ENCODE results near the gene STAM.

STAM gene

DNA sequence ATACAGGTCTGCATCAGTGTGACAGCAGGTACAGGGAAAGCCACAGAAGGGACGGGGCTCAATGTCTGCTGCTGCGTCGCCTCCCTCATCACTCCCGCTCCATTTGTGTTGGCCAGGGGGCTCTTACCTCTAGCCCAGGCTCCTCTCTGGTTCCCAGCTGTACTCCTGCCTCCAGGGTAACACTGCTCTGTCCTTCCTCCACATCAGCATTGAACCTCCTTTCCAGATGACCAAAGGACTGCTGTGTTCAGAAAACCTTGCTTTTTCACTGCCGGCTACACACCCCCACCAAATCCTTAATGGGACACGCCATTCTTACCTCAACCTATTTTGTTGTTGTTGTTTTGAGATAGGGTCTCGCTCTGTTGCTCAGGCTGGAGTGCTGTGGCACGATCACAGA is 105.9 kb downstream of the STAM start:
- Histone ChIP-seq H3K9ac (ENCODE audit: low read depth, low read length, poor library complexity, severe bottlenecking) (no peak overlapping the region), H4K20me1 (ENCODE audit: insufficient read depth, low read length, poor library complexity, severe bottlenecking) (no peaks in the 10 kb centered on the region), H3K79me2 (ENCODE audit: insufficient read depth, low read length) (no peaks in the 10 kb centered on the region), H3K36me3 (ENCODE audit: insufficient read depth, low read length) (no peaks in the 10 kb centered on the region), H3K4me3 (ENCODE audit: low read length, poor library complexity, severe bottlenecking) (no peak overlapping the region), H3K27me3 (ENCODE audit: insufficient read depth, low read length, poor library complexity, severe bottlenecking) (no peaks in the 10 kb centered on the region), H3K9me2 (replicated peaks; ENCODE audit: low read depth, low read length) (no peaks in the 10 kb centered on the region), H3F3A (ENCODE audit: low read depth) (no peaks in the 10 kb centered on the region), H2AFZ (ENCODE audit: low read length) (no peak overlapping the region), H3K4me2 (ENCODE audit: low read depth, low read length, poor library complexity, severe bottlenecking) (no peak overlapping the region), H3K4me1 (ENCODE audit: insufficient read depth, low read length, poor library complexity, severe bottlenecking) (peaks cover 30% of the 10 kb centered on the region), H3K9me3 (ENCODE audit: insufficient read depth, low read depth, low read length) (no peaks in the 10 kb centered on the region)
- TF ChIP-seq, protein P1, sequence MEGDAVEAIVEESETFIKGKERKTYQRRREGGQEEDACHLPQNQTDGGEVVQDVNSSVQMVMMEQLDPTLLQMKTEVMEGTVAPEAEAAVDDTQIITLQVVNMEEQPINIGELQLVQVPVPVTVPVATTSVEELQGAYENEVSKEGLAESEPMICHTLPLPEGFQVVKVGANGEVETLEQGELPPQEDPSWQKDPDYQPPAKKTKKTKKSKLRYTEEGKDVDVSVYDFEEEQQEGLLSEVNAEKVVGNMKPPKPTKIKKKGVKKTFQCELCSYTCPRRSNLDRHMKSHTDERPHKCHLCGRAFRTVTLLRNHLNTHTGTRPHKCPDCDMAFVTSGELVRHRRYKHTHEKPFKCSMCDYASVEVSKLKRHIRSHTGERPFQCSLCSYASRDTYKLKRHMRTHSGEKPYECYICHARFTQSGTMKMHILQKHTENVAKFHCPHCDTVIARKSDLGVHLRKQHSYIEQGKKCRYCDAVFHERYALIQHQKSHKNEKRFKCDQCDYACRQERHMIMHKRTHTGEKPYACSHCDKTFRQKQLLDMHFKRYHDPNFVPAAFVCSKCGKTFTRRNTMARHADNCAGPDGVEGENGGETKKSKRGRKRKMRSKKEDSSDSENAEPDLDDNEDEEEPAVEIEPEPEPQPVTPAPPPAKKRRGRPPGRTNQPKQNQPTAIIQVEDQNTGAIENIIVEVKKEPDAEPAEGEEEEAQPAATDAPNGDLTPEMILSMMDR (conservative IDR thresholded peaks at IDR 0.05; ENCODE audit: low read length), result no peak
- no peak for TF ChIP-seq EZH2phosphoT487 (IDR thresholded peaks at IDR 0.05; ENCODE audit: borderline replicate concordance)

DNA sequence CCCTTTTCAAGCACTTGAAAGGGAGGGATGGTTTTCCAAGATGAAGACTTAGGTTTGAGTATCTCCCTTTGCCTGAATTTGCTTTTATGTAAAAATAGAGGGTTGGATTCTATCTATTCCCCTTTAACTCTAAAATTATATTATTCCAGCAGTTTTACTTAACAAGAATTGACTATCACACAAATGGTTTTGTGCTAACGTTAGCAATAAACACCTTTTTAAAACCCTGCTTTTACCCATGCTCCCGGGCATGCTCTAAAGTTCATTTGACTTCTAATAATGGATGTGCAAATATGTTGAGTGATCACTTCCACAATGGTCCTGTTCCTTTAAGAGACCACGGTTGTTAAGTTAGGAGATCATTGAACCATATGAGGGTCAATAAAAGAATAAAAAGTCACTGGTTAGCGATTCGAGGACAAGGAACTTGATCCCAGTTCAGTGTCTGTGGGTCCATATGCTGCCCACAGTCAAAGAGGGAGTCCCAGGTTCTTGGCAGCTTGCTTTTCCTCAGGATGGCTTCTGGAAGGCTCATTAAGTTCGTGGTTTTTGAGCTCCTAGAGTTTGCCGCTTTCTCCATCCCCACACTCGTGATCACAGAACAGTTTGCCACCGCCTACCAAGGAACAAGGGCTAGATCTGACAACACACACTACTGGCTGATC is 108.0 kb downstream of the STAM start, which contains the start of gene TMEM236:
Gene TMEM236, plus strand, starts transcription at position 421 of the 665 bp plus-strand sequence. Its CDS starts 95 bp downstream, at position 516.
- TF ChIP-seq, protein P1 (conservative IDR thresholded peaks at IDR 0.05; ENCODE audit: low read length), result no peak
- no peak for TF ChIP-seq EZH2phosphoT487 (IDR thresholded peaks at IDR 0.05; ENCODE audit: borderline replicate concordance)
- Histone ChIP-seq H3K4me1 (ENCODE audit: insufficient read depth, low read length, poor library complexity, severe bottlenecking) (peaks cover 15% of the 10 kb centered on the region), H3K4me2 (ENCODE audit: low read depth, low read length, poor library complexity, severe bottlenecking) (no peak within 1 kb of the TSS), H4K20me1 (ENCODE audit: insufficient read depth, low read length, poor library complexity, severe bottlenecking) (no peaks in the 10 kb centered on the region), H3K27me3 (ENCODE audit: insufficient read depth, low read length, poor library complexity, severe bottlenecking) (no peaks in the 10 kb centered on the region), H2AFZ (ENCODE audit: low read length) (no peak within 1 kb of the TSS), H3F3A (ENCODE audit: low read depth) (no peaks in the 10 kb centered on the region), H3K4me3 (ENCODE audit: low read length, poor library complexity, severe bottlenecking) (no peak within 1 kb of the TSS), H3K79me2 (ENCODE audit: insufficient read depth, low read length) (no peaks in the 10 kb centered on the region), H3K9me3 (ENCODE audit: insufficient read depth, low read depth, low read length) (no peaks in the 10 kb centered on the region), H3K9ac (ENCODE audit: low read depth, low read length, poor library complexity, severe bottlenecking) (no peak within 1 kb of the TSS), H3K36me3 (ENCODE audit: insufficient read depth, low read length) (no peaks in the 10 kb centered on the region), H3K9me2 (replicated peaks; ENCODE audit: low read depth, low read length) (no peaks in the 10 kb centered on the region)

- Histone ChIP-seq H3K79me2 (ENCODE audit: insufficient read depth, low read length) (no peaks in the 10 kb centered on the region), H3K9ac (ENCODE audit: low read depth, low read length, poor library complexity, severe bottlenecking) (no peak overlapping the region), H3F3A (ENCODE audit: low read depth) (no peaks in the 10 kb centered on the region), H3K9me2 (replicated peaks; ENCODE audit: low read depth, low read length) (no peaks in the 10 kb centered on the region), H3K4me1 (ENCODE audit: insufficient read depth, low read length, poor library complexity, severe bottlenecking) (peaks cover 7% of the 10 kb centered on the region), H3K27me3 (ENCODE audit: insufficient read depth, low read length, poor library complexity, severe bottlenecking) (no peaks in the 10 kb centered on the region), H2AFZ (ENCODE audit: low read length) (peak overlapping the region; percentile 45; the same call in 1 of the 2 replicates), H3K4me3 (ENCODE audit: low read length, poor library complexity, severe bottlenecking) (no peak overlapping the region), H3K9me3 (ENCODE audit: insufficient read depth, low read depth, low read length) (no peaks in the 10 kb centered on the region), H3K36me3 (ENCODE audit: insufficient read depth, low read length) (no peaks in the 10 kb centered on the region), H3K4me2 (ENCODE audit: low read depth, low read length, poor library complexity, severe bottlenecking) (peak overlapping the region; percentile 38), H4K20me1 (ENCODE audit: insufficient read depth, low read length, poor library complexity, severe bottlenecking) (no peaks in the 10 kb centered on the region)
- no peak for TF ChIP-seq EZH2phosphoT487 (IDR thresholded peaks at IDR 0.05; ENCODE audit: borderline replicate concordance)
Measured at GRCh38 chr10:17756557-17757217, 112.7 kb downstream of the STAM start.

Measured in Loucy (cell line).